Heart left ventricle (tissue), 13 donors: ENCODE data around the gene MEGF11.

Experiments
- POLR2A ChIP-seq, 2 donors: fragments of 450-650 bp; IDR thresholded peaks; one replicate each; pipeline ENCODE4 v1.6.1; 2017; ENCODE audit warnings: antibody characterized with exemption in 2 of 2, mild to moderate bottlenecking in 2 of 2, moderate library complexity in 2 of 2
- TF ChIP-seq, protein P1 (sequence below), 12 donors: fragments of 200-600 bp; sonication (generic) in 4 of 12; IDR thresholded peaks; one replicate each; pipeline versions ENCODE4 v1.5.0 to v1.8.0; 2018 to 2022; ENCODE audit warnings: antibody characterized with exemption in 12 of 12, mild to moderate bottlenecking in 5 of 12
- donor health status: ischemic (EF 13 %, LVEDD 7.1; RV severe dilation, severe dysfunction).
- donor health status: DM: no; HTN: yes; CAD: no.
- donor health status: DM: no; HTN: no; CAD: no.
- donor health status: ischemic (EF 25% LVEDD 6.9; RV normal size, moderate dysfunction).
- donor health status: ischemic (EF 25% LVEDD 5.7; RV mildly dilated, moderate dysfunction).
- donor health status: ischemic (EF 35%, LVEDD 5.7; RV mildly dilated, moderate dysfunction).
- donor health status: nonischemic (EF 11% LVEDD 7.7; RV severe dilation, severe dysfunction).
- donor health status: DM: yes; HTN: yes; CAD: no.
- donor health status: PGD.
- donor health status: ischemic (EF 29% LVEDD 5.4; RV normal size, mild dysfunction).
- donor health status: nonischemic (EF 23%, LVEDD 6.1; RV moderate dilation, normal function).

DNA sequence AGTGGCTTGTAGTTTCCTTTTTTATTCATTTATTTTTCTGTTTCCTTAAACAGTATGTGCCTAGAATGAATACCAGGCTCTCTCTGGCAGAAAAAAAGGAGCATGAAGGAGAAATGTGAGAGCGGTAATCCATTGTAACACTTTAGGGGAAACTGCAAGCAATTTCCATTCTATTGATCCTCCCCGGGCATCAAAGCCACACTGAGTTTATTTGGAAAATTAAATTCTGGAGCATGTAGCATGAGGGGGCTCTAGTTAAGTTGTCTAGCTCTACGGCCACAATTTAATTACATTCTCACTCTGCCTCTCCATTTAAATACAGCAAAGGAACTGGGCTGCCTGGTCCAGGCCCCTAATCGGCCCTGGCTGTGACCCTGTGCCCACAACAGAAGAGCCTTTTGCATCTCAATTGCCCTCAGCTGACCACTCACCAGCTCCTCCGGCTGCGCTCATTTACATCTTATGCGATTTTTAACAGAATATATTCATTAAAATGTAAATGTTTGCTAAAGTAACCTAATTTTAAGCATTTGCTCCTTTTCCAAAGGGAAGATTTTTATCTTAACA is 72.9 kb downstream of the MEGF11 start:
- TF ChIP-seq, protein P1, sequence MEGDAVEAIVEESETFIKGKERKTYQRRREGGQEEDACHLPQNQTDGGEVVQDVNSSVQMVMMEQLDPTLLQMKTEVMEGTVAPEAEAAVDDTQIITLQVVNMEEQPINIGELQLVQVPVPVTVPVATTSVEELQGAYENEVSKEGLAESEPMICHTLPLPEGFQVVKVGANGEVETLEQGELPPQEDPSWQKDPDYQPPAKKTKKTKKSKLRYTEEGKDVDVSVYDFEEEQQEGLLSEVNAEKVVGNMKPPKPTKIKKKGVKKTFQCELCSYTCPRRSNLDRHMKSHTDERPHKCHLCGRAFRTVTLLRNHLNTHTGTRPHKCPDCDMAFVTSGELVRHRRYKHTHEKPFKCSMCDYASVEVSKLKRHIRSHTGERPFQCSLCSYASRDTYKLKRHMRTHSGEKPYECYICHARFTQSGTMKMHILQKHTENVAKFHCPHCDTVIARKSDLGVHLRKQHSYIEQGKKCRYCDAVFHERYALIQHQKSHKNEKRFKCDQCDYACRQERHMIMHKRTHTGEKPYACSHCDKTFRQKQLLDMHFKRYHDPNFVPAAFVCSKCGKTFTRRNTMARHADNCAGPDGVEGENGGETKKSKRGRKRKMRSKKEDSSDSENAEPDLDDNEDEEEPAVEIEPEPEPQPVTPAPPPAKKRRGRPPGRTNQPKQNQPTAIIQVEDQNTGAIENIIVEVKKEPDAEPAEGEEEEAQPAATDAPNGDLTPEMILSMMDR (IDR thresholded peaks at IDR 0.05) = no peak
- no peak for TF ChIP-seq POLR2A (IDR thresholded peaks at IDR 0.05)
